PC-3 (cell line): ENCODE measurements around the gene CROCC.

Source experiments
- CTCF ChIP-seq: fragments of 300-600 bp; sonication (generic); conservative IDR thresholded peaks from 2 replicates; pipeline ENCODE4 v1.5.1; 2017; ENCODE audit warnings: antibody characterized with exemption, low read depth, mild to moderate bottlenecking, low read length
- EZH2phosphoT487 ChIP-seq: fragments of 300-600 bp; sonication (generic); IDR thresholded peaks from 2 replicates; pipeline ENCODE4 v1.6.1; 2018; ENCODE audit warnings: mild to moderate bottlenecking, antibody characterized with exemption, low read length, borderline replicate concordance

- no peak for TF ChIP-seq CTCF
- TF ChIP-seq EZH2phosphoT487: no peak
These were observed 63.0 kb downstream of the CROCC start for GRCh38 chr1:16984717-16985116.
